MCF 10A (cell line): ENCODE results near the gene FGG. TPM values are rescaled to one million over a fixed set of nuclear protein-coding genes. Genes with fewer than 3 reads are reported as not detected.

Experiments used
- BruUV-seq: library from RNA; stranded (reverse); fragments of 400-500 nt; replicated peaks from 2 replicates; lab custom pipeline; 2021; lab: Mats Ljungman, UMichigan
- CTCF ChIA-PET: fragments of 300-600 bp; sonication (Branson Sonifier 250); formaldehyde crosslinking; extraction: SDS; loops from one replicate; lab custom pipeline; 2021; ENCODE audit warnings: antibody characterized with exemption, inconsistent platforms; lab: Yijun Ruan, JAX
- POLR2A ChIA-PET: fragments of 300-600, 350-650 bp; sonication (Branson Sonifier 250); formaldehyde crosslinking; extraction: SDS; loops from one replicate; lab custom pipeline; 2020; ENCODE audit warnings: antibody characterized with exemption, inconsistent platforms; lab: Yijun Ruan, JAX
- DNase-seq: peaks from one replicate; pipeline ENCODE4 v3.0.0-alpha.2; 2018; ENCODE audit not compliant: unreplicated experiment
- H3K27ac Mint-ChIP-seq: one replicate; pipeline ENCODE4 v1.8.0; 2022; ENCODE audit warnings: mild to moderate bottlenecking, low read depth, mixed read lengths; ENCODE audit not compliant: unreplicated experiment
- H3K27me3 Mint-ChIP-seq: one replicate; pipeline ENCODE4 v1.8.0; 2022; ENCODE audit warnings: mixed read lengths; ENCODE audit not compliant: insufficient read depth, unreplicated experiment
- H3K36me3 Mint-ChIP-seq: one replicate; pipeline ENCODE4 v1.8.0; 2022; ENCODE audit warnings: mild to moderate bottlenecking, moderate library complexity, mixed read lengths; ENCODE audit not compliant: insufficient read depth, unreplicated experiment
- H3K4me1 Mint-ChIP-seq: one replicate; pipeline ENCODE4 v1.8.0; 2022; ENCODE audit warnings: mixed read lengths; ENCODE audit not compliant: insufficient read depth, unreplicated experiment
- H3K4me3 Mint-ChIP-seq: one replicate; pipeline ENCODE4 v1.8.0; 2022; ENCODE audit warnings: mild to moderate bottlenecking, moderate library complexity, mixed read lengths; ENCODE audit not compliant: unreplicated experiment
- H3K9me3 Mint-ChIP-seq: one replicate; pipeline ENCODE4 v1.8.0; 2022; ENCODE audit warnings: mixed read lengths; ENCODE audit not compliant: unreplicated experiment
- CTCF ChIP-seq: fragments of 200-600 bp; IDR thresholded peaks from one replicate; pipeline ENCODE4 v1.8.0; 2022; ENCODE audit warnings: antibody characterized with exemption, mild to moderate bottlenecking; ENCODE audit not compliant: unreplicated experiment
- intact Hi-C: fragments of 100-400 bp; cut with micrococcal nuclease; formaldehyde crosslinking; loops from 2 replicates; pipeline ENCODE4 v1.14.1; 2022
- total RNA-seq: library from RNA; stranded (reverse); gene quantifications from 2 replicates; pipeline ENCODE4 v1.2.3, GENCODE V29; 2022

The FGG gene
- total RNA-seq, 1 experiment from 2014 or later: 3.2 TPM

- BruUV-seq: no TSS peak
- ChIA-PET POLR2A (interaction anchor here (1.1 kb wide), 1 partner anchor 54 kb away, joined by 4 read pairs; no protein-coding TSS in a partner anchor), CTCF (interaction anchor here (6.4 to 6.7 kb wide), 2 partner anchors 55 to 60 kb away, joined by 45 to 59 read pairs; no protein-coding TSS in a partner anchor)
- H3K27me3 Mint-ChIP-seq: no peaks in the 10 kb centered on the region
- no peak for DNase-seq
- intact Hi-C loops: no loop called here
- H3K4me3 Mint-ChIP-seq: no peak overlapping the region
- H3K27ac Mint-ChIP-seq: no peak overlapping the region
- peaks cover 23% of the 10 kb centered on the region for H3K4me1 Mint-ChIP-seq
- no peaks in the 10 kb centered on the region for H3K9me3 Mint-ChIP-seq
- TF ChIP-seq CTCF: no peak
- no peaks in the 10 kb centered on the region for H3K36me3 Mint-ChIP-seq
Observed at GRCh38 chr4:154564311-154564710, 48.1 kb downstream of the FGG start.

- intact Hi-C loops: no loop called here
- Mint-ChIP-seq H3K27ac (no peak within 1 kb of the TSS), H3K9me3 (no peaks in the 10 kb centered on the region), H3K36me3 (no peaks in the 10 kb centered on the region), H3K4me1 (peaks cover 18% of the 10 kb centered on the region), H3K4me3 (no peak within 1 kb of the TSS), H3K27me3 (no peaks in the 10 kb centered on the region)
- no peak for TF ChIP-seq CTCF
- ChIA-PET CTCF (interaction anchor here (1.9 to 2.6 kb wide), 3 partner anchors 12 to 60 kb away, joined by 8 to 41 read pairs (median 22); partner anchors contain the start of gene PLRG1), POLR2A (no interaction called here)
- BruUV-seq: no TSS peak
- DNase-seq: no peak
Observed at GRCh38 chr4:154562697-154563254, 49.7 kb downstream of the FGG start, which contains the start of gene FGB. Gene FGB, plus strand, starts transcription at chr4:154563011. Its CDS starts 8 bp downstream, at chr4:154563019.

DNA sequence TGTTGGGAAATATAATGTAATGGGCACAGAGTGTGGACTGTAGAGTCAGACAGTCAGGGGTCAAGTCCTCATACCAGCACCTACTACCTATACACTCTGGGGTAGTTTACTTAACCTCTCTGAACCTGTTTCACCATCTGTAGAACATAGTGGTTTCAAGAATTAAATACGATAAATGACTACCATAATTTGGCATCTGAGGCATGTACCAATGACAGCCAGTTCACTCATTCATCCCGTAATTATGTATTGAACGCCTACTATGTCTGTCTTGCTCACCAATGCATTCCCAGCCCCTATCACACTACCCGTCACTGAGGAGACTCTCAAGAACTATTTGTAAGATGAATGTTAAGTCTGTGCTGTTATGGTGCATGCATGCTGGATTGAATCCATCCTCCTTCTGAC lies 51.6 kb downstream of the FGG start:
- intact Hi-C loops: no loop called here
- BruUV-seq: no TSS peak
- no peaks in the 10 kb centered on the region for H3K36me3 Mint-ChIP-seq
- H3K27me3 Mint-ChIP-seq: no peaks in the 10 kb centered on the region
- H3K9me3 Mint-ChIP-seq: no peaks in the 10 kb centered on the region
- H3K4me1 Mint-ChIP-seq: peaks cover 18% of the 10 kb centered on the region
- peak; percentile 67 for DNase-seq
- CTCF ChIA-PET: interaction anchor here (2.4 to 15.2 kb wide), 5 partner anchors 11 to 59 kb away, joined by 11 to 935 read pairs (median 24); partner anchors contain the start of genes FGG and PLRG1
- TF ChIP-seq CTCF: no peak
- H3K27ac Mint-ChIP-seq: no peak overlapping the region
- POLR2A ChIA-PET: interaction anchor here (2.8 kb wide), 1 partner anchor 58 kb away, joined by 10 read pairs; no protein-coding TSS in a partner anchor
- H3K4me3 Mint-ChIP-seq: no peak overlapping the region

DNA sequence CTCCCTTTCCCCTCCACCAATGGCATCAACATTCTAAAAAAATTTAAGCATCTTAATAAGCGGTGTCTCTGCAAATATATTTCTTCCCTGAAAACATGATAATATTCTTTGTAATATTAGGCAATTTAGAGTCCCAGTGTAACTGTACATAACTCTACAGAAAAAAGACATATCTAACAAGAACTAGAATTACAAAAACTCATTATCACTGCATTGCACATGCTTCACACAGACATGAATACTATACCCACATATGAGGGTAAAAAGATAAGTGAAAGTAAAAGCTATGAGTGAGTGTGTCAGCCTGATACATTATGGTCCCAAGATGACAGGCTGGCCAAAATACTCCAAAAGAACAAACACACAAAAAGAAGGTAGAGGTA lies 52.0 kb downstream of the FGG start:
- intact Hi-C loops: no loop called here
- CTCF ChIA-PET: interaction anchor here (1.1 to 15.2 kb wide), 10 partner anchors 8 to 84 kb away, joined by 3 to 935 read pairs (median 16); partner anchors contain the start of genes FGG and PLRG1
- Mint-ChIP-seq H3K9me3 (no peaks in the 10 kb centered on the region), H3K4me3 (no peak overlapping the region), H3K27ac (no peak overlapping the region), H3K36me3 (no peaks in the 10 kb centered on the region), H3K27me3 (no peaks in the 10 kb centered on the region), H3K4me1 (peaks cover 18% of the 10 kb centered on the region)
- BruUV-seq: no TSS peak
- no peak for DNase-seq
- POLR2A ChIA-PET: interaction anchor here (2.8 kb wide), 1 partner anchor 58 kb away, joined by 10 read pairs; no protein-coding TSS in a partner anchor
- TF ChIP-seq CTCF: no peak
